ENCODE data around the gene MCU.

DNA sequence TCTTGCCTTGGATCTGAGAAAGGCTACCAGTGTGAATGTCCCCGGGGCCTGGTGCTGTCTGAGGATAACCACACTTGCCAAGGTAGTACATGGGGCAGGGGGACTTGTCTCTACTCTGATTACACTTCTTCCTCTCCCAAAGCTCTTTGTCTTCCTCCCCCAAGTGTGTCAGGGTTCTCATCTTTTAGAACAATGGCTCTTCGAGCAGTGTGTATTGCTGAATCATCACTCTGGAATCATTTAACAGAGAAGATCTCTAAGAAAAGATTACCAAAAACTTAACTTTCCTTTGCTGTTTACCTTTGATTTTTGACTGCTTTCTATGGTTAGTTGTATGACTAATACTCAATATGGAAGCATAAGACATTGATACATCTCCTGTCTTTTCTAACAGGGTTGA is 219.8 kb downstream of the MCU start:
- TF ChIP-seq, protein P1, sequence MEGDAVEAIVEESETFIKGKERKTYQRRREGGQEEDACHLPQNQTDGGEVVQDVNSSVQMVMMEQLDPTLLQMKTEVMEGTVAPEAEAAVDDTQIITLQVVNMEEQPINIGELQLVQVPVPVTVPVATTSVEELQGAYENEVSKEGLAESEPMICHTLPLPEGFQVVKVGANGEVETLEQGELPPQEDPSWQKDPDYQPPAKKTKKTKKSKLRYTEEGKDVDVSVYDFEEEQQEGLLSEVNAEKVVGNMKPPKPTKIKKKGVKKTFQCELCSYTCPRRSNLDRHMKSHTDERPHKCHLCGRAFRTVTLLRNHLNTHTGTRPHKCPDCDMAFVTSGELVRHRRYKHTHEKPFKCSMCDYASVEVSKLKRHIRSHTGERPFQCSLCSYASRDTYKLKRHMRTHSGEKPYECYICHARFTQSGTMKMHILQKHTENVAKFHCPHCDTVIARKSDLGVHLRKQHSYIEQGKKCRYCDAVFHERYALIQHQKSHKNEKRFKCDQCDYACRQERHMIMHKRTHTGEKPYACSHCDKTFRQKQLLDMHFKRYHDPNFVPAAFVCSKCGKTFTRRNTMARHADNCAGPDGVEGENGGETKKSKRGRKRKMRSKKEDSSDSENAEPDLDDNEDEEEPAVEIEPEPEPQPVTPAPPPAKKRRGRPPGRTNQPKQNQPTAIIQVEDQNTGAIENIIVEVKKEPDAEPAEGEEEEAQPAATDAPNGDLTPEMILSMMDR (IDR thresholded peaks at IDR 0.05; ENCODE audit: poor library complexity, severe bottlenecking) = no peak
- TF ChIP-seq EZH2 (IDR thresholded peaks at IDR 0.05; ENCODE audit: borderline replicate concordance, insufficient read depth, low read length, poor library complexity, severe bottlenecking) (no peak), POLR2AphosphoS5 (IDR thresholded peaks at IDR 0.05) (no peak), EP300 (conservative IDR thresholded peaks at IDR 0.05; ENCODE audit: poor library complexity, severe bottlenecking) (no peak)

Data from neural cell (in vitro differentiated cells).